GM19099 (cell line): Measurements from ENCODE around the gene FGF14.

ENCODE experiments used
- POLR2A ChIP-seq: IDR thresholded peaks from 3 replicates; pipeline ENCODE4 v1.6.1; 2011; ENCODE audit warnings: low read depth; ENCODE audit not compliant: insufficient read length; ENCODE audit errors: extremely low read depth

Gene FGF14

GRCh38 chr13:102300379-102300778 is 101.5 kb downstream of the FGF14 start:
- no peak for TF ChIP-seq POLR2A

DNA sequence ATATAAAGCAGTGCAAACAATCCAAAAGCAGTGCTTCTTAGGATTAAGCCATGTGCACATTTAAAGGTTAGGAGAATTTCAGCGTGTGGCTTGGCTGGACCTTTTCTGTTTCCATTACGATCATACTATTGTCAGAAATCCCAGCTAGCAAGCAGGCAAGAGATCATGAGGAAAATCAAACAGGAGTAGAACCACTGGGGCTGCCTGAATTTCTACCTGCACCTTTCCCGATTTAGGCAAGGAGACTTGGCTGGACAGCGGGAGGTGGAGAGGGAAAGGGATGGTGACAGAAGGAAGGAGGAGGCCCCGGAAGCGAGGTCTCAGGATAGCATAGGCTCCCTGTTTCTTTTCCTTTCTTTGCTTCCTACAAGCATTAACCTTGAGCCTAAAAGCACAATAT is 102.5 kb downstream of the FGF14 start:
- no peak for TF ChIP-seq POLR2A

DNA sequence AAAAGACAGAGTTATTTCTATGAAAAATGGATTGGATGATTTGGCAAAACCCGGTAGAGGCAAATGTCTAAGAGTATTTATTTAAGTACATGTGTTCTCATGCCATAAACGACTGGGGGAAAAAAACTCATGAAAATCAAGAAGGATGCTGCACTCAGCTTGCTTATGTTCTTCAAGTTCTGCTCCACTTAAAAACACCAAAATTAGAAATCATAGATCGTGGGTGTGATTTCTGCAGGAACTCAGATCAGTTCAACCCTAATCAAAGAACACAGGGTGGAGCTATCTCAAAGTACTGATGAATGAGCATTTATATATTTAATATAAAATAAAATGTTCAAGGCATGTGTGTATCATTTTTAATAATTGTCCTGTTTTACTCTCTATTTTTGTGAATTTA is 103.8 kb downstream of the FGF14 start:
- no peak for TF ChIP-seq POLR2A

- no peak for TF ChIP-seq POLR2A
Measured at GRCh38 chr13:102295316-102296048, 106.4 kb downstream of the FGF14 start.

DNA sequence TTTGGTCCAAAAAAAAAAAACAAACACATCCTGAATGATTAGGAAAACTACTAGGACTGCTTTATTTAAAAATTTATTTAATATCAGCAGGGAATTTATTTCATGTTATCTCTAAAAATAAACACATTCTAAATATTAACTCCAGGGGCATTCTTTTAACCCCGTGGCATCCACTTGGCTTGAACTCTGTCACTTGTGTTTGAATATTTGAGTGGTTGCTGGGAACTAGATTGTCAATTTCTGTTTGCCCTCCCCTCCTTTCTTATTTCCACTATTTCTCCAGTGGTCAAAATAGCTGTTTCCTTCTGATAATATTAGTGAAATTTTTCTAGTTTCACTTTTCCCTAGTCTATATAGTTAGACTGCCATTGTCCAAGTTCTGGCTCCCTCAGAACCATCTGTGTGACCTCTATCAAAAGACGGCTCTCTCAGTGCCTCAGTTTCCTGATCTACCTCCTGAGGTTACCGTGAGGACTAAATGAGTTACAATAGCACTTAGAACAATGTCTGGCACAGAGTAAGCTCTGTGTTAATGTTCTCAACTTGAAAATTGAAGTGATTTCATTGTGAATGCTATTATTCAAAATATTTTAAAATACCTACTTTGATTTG is 107.3 kb downstream of the FGF14 start:
- no peak for TF ChIP-seq POLR2A

DNA sequence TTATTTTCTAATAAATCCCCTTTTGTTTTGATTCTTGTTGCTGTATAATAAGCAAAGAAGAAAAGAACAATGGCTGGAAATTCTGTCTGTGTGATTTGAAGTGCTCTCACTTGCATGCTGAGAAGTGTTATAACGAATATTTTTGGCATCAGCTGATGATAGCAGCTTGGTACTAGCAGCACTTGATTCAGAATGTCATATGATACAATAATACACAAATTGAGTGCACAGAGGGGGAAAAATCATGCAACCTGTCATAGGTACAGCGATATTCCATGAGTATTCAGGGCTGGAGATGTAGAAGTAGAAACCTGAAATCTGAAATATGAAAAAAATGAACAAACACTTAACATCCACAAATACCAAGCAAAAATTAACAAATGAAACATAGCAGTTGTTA is 108.1 kb downstream of the FGF14 start:
- no peak for TF ChIP-seq POLR2A

DNA sequence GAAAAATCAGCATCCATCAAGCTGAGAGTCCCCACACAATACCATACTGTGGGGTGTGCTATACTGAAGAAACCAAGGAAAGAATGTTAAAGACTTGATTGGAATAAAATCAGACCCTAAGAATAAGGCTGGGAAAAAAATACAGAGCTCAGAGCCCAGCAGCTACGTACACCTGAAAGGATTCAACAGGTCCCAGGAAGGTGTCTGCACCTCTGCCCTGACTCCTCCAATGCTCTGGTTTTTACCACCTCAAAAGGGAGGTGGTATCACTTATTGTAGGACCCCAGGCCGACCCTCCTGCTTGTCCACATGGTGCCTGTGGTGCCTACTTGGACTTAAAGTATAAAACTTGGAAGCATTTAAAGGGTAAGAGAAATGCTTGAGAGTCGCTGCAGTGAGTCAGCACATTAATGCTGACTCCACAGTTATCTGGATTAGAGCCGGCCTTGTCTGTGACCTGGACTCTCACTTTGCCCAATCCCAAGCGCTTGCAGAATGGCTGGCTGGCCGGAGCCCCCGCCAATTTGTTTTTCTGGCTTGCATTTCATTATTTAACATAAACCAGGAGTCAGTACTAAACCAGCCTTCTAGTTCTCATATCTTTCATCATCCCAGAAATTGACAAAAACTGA is 110.1 kb downstream of the FGF14 start:
- TF ChIP-seq POLR2A = no peak

- no peak for TF ChIP-seq POLR2A
Measured at GRCh38 chr13:102289606-102290005, 112.2 kb downstream of the FGF14 start.

DNA sequence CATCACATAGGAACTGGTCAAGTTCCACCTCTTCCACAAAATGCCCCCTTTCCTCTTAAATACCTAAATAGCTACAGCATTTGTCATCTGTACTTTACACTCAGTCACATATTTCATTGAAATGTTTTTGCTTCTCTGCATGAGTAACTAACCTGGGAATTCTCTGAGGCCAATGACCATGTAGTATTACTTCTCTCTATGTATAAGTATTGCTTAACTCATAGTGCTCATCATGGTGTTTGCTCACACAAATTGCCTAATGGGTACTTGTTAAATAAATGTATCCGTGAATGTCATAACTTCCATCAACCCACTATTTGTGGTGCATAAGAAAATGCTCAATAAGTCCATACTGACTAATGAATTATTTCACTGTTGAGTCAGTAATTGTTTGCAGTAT is 115.5 kb downstream of the FGF14 start:
- TF ChIP-seq POLR2A = no peak

GRCh38 chr13:102280366-102280765 is 121.5 kb downstream of the FGF14 start:
- no peak for TF ChIP-seq POLR2A

GRCh38 chr13:102277286-102277685 is 124.6 kb downstream of the FGF14 start:
- no peak for TF ChIP-seq POLR2A

GRCh38 chr13:102276404-102276803 is 125.4 kb downstream of the FGF14 start:
- no peak for TF ChIP-seq POLR2A

DNA sequence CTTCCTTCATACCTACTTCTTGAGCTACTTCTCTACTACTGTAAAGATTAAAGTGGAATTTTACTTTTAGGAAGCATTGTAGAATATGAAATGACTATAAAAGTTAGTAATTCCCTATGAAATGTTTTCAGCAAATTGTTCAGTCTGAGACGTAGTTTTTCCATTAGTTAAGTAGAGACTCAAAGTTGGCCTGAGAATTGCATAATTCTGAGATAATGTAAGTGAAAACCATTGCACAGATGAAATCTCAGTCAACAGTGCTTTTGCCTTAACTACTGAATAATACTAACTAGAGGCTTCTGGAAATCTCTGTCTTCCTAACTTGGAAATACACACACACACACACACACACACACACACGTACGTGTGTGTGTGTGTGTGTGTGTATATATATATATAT is 125.9 kb downstream of the FGF14 start:
- no peak for TF ChIP-seq POLR2A

DNA sequence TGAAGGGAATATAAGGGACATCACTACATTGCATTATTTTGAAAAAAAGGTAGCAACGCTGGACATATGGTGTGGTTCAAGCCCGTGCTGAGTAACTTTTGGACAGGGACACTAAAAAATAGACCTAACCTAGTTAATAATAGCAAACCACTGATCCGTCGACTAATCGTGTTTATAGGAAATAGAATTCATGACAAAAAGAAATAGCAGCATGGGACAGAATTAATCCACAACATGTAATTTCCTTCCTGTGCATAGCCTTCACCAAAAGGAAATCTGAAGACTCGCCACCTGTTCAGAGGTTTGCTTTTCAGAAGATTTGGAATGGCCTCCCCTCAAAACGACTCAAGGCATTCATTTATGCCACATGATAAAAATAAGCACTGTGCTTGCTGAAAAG is 128.7 kb downstream of the FGF14 start:
- no peak for TF ChIP-seq POLR2A

DNA sequence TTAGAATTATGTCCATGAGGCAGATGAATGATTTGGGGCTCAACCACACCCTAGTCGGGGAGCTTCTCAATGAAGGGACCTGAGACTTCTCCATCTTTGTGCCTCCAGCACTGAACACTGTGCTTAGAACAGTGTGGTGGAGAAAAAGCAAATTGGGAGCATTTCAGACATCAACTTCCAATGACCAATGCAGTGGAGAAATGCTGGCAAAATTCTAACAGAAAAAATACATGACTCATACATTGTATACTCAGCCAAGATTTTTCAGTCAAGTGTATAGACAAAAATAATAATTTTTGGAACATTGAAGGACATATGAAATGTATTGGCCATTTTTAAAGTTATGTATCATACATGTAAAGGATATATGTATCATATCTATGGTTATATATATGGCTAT is 134.7 kb downstream of the FGF14 start:
- TF ChIP-seq POLR2A = no peak

DNA sequence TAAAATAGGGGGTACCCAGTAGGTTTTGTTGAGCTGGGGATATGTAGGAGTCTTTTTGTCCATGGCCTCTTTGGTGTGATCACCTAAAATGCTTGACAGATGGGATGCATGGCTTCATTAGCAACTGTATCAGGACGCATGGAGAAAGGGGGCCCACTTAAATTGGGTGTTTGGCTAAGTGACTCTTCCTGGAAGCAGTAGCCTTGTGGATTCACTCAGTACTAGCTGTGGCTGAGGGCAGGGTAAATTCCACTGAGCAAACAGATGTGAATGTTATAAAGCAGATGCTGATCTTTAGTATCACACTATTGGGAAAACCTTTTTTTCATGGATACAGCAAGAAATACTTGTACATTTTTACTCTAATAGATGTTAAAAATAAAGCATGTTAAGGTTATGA is 140.0 kb downstream of the FGF14 start:
- no peak for TF ChIP-seq POLR2A
